Measurements from ENCODE around the gene KIF13A.
"Not testable (repeated sequence)": the region's sequence is repeated elsewhere in the genome, so short reads cannot be mapped to it uniquely, and the experiment has no call there.

The KIF13A gene

DNA sequence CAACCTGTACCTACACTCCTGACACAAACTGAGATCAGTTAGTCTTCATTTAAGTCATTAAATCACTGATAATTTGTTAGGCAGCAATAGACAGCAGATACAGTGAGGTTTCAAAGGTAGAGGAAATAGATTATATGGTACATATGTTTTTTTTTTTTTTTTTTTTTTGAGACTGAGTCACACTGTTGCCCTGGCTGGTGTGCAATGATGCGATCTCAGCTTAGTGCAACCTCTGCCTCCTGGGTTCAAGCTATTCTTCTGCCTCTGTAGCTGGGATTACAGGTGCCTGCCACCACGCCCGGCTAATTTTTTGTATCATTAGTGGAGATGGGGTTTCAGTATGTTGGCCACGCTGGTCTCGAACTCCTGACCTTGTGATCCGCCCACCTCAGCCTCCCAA, 38.2 kb upstream of the KIF13A start:
- TF ChIP-seq CTCF (IDR thresholded peaks at IDR 0.05; ENCODE audit: low read depth, low read length) = no peak
- no peak overlapping the region for H3K4me3 ChIP-seq (ENCODE audit: low read depth, low read length)

GRCh38 chr6:18024876-18025275, 37.4 kb upstream of the KIF13A start:
- TF ChIP-seq CTCF (IDR thresholded peaks at IDR 0.05; ENCODE audit: low read depth, low read length) = no peak
- no peak overlapping the region for H3K4me3 ChIP-seq (ENCODE audit: low read depth, low read length)

DNA sequence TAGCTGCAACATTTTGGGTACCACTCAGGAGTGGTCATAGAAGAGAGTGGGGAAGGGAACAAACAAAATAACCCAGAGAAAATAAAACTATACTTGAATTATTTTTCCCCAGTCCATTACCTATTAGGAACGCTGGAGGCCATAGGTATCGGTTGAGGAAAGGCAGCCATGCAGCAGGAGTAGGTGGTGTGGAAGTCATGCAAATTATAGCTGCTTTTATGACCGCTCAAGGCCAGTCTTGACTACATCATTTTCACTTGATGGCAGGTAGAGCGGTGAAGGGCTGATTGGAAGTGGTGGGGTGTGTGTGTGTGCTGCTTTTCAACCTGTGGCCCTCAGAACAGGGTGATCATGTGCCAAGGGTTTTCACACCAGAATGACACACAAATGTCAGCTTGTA, 36.5 kb upstream of the KIF13A start:
- no peak overlapping the region for H3K4me3 ChIP-seq (ENCODE audit: low read depth, low read length)
- no peak for TF ChIP-seq CTCF (IDR thresholded peaks at IDR 0.05; ENCODE audit: low read depth, low read length)

DNA sequence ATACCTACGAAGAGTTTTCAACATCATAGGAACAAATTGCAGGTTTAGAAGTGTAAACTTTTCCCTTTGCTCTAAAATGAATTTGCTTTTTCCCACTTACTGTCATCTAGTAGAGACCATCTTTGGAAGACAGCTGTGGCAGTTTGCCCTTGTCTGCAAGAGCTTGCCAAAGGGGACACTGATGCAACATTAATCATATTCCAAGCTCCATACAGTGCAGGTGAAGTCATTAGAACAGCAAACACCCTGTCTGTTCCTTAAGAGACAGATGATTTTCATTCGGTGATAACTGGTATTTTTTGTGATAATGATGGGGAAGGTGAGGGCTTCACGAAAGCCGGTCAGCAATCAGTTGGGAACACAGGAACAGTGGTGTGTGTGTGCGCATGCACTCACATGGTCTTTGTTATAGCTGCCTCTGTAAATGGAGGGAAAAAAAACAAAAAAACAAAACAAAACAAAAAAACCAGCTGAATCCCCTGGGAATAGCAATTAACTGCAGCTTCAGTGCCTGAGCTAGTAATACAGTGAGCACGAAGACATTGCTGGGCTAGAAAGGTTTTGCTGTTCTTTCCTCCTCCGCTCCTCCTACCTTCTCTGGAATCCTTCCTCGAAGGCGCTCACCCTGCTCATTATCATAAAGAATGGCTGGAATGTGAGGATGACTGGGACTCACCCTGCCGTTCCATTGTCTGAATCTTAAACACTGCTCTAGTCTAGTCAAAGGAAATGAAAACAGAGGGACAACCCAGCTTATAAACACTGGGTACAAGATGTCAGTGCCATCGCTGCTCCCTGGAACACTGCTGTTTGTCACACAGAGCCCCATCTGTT, 35.2 kb upstream of the KIF13A start:
- H3K4me3 ChIP-seq (ENCODE audit: low read depth, low read length) = no peak overlapping the region
- no peak for TF ChIP-seq CTCF (IDR thresholded peaks at IDR 0.05; ENCODE audit: low read depth, low read length)

GRCh38 chr6:18021166-18021850, 33.9 kb upstream of the KIF13A start:
- TF ChIP-seq CTCF (IDR thresholded peaks at IDR 0.05; ENCODE audit: low read depth, low read length) = no peak
- no peak overlapping the region for H3K4me3 ChIP-seq (ENCODE audit: low read depth, low read length)

DNA sequence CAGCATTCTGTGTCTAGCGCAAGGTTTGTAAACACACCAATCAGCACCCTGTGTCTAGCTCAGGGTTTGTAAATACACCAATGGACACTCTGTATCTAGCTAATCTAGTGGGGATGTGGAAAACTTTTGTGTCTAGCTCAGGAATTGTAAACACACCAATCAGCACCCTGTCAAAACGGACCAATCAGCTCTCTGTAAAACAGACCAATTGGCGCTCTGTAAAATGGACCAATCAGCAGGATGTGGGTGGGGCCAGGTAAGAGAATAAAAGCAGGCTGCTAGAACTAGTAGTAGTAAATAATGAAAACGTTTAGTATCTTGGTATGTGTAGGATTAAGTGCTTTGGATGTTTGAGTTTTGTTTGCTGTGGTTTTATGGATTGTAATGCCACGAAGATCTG, 33.1 kb upstream of the KIF13A start:
- H3K4me3 ChIP-seq (ENCODE audit: low read depth, low read length) = not testable (repeated sequence)

GRCh38 chr6:18019539-18020534, 32.4 kb upstream of the KIF13A start:
- no peak for TF ChIP-seq CTCF (IDR thresholded peaks at IDR 0.05; ENCODE audit: low read depth, low read length)
- no peak overlapping the region for H3K4me3 ChIP-seq (ENCODE audit: low read depth, low read length)

DNA sequence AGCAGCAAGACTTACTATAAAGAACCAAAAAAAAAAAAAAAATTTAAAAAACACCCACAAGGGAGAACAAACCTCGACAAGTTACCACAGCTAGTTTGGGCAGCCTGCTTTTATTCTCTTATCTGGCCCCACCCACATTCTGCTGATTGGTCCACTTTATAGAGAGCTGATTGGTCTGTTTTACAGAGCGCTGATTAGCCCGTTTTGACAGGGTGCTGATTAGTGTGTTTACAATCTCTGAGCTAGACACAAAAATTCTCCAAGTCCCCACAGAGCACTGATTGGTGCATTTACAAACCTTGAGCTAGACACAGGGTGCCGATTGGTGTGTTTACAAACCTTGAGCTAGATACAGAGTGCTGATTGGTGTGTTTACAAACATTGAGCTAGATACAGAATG, 31.7 kb upstream of the KIF13A start:
- H3K4me3 ChIP-seq (ENCODE audit: low read depth, low read length) = not testable (repeated sequence)

Measured in WI38 (cell line).